GM12878 (cell line): ENCODE data around the gene MBTPS2.
"Not testable (repeated sequence)": the region's sequence is repeated elsewhere in the genome, so short reads cannot be mapped to it uniquely, and the experiment has no call there.

ENCODE experiments used
- CEBPZ ChIP-seq: fragments of 150-350 bp; IDR thresholded peaks from 2 replicates; pipeline ENCODE4 v1.6.1; 2016; ENCODE audit warnings: low read depth, low read length
- CTCF ChIP-seq, 3 experiments: IDR thresholded peaks in 2 of 3; conservative IDR thresholded peaks in 1 of 3; 2 replicates each; pipeline ENCODE4 v1.5.1; 2011; ENCODE audit warnings: low read depth in 3 of 3, low read length in 3 of 3, mild to moderate bottlenecking in 3 of 3, control low read depth in 2 of 3, moderate library complexity in 2 of 3, inconsistent platforms in 1 of 3, mixed read lengths in 1 of 3; ENCODE audit not compliant: control insufficient read depth in 2 of 3, insufficient read depth in 1 of 3; ENCODE audit errors: extremely low read depth in 1 of 3

- TF ChIP-seq CEBPZ; CTCF (IDR thresholded peaks at IDR 0.05 in 2 of 3, conservative IDR thresholded peaks at IDR 0.05 in 1 of 3; ENCODE audit: control insufficient read depth in 2 of 3, extremely low read depth in 1 of 3, insufficient read depth in 1 of 3, low read depth in 3 of 3, low read length in 3 of 3): not testable (repeated sequence)
Measured at GRCh38 chrX:21820170-21820569, 19.2 kb upstream of the MBTPS2 start.
